ENCODE measurements around the gene APBA3.

APBA3 gene

DNA sequence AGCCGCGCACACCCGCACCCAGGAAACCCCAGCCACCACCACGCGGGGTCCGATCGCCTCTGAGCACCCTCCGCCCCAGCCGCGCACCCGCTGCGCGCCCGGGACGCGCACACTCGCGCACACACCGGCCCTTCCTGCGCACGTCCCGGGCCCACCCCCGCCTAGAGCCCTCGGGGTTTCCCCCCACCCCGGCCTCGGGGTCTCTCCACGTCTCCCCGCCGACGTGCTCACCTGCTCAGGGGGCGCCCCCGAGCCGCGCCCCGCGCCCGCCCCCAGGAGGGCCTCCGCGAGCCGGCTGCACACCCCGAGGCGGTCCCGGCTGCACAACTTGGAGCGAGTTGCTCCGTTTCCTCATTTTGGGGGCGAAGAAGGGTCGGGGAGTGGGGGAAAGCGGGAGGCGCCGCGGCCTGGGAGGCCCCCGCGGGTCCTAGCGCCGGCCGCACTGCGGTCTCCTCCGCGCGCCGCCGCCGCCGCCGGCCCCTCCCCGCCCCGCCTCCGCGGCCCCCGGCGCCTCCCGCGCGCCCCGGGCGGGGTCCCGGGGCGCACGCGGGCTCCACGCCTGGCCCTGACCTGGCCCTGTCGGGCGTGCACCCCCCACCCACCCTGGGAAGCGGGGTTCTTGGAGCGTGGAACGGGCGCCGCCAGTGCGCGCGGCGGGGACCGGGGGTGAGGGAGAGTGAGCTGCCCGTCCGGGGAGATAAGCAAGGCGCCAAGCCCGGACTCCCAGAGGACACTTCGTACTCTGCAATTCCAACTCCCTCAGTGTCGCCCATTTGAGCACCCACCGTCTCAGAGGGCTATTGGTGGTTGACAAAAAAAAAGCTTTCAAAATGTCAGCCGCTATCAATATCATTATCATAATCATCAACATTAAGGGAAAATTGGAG is 24.7 kb upstream of the APBA3 start, which contains the start of gene MATK:
Gene MATK (minus strand): TSS at position 444 of the 887 bp plus-strand sequence. CDS start 1,246 bp downstream, outside the sequence.
- DNase-seq = no peak

DNA sequence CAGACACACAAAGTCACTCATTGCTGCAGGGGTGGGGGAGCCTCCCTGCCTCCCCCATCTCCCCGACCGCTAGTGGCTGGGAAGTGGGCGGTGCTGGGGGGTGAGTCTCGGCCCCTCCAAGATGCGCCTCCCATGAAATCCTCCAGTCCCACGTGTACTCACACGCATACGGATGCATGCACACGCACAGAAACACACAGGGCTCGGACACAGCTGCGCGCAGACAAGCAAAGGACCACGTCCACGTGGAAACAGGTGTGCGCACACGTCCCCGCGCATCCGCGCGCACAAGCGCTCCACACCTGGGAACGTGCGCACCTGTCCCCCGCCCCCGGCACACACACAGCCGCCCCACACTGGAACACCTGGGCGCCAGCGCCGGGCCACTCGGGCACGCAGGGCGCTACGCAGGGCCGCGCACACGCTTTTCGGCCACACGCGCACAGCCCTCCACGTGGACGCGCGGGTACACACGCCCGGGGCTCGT is 24.0 kb upstream of the APBA3 start:
- no peak for DNase-seq

DNA sequence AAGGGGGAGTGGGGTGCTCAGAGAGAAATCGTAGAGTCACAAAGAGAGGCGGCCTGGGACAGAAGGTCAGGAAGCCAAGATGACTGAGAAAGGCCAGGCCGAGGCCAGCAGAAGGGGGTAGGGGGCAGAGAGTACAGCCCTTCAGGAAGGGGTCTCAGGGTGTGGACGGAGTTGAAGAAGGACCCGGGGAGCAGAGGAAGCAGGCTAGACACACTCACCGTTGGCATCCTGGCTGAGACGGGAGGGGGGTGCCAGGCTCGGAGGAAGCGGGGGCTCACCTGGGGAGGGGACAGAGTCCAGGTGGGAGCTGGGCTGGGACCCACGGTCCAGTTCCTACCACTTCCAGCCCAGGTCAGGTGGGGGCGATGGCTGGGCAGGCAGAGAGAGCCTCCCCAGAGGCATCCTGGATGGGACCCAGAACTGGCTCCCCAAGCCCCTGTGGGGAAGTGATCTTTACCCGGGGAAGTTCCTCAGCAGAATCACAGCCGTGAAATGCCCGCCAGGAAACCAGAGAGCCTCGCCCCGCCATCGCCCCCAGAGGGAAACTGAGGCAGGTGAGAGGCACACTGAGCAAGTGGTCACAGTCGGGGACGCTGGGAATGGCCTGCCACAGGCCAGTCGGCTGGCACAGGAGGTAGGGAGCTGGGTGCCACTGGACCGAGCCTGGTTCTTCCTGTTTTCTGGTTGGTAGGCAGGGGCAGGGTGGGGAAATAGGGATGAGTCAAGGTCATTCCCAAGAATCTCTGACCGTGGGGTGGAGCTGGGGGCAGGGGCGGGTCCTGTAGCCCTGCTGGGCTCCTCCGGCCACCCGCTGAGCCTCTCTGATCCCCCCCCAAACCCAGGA is 23.3 kb upstream of the APBA3 start:
- no peak for DNase-seq

DNA sequence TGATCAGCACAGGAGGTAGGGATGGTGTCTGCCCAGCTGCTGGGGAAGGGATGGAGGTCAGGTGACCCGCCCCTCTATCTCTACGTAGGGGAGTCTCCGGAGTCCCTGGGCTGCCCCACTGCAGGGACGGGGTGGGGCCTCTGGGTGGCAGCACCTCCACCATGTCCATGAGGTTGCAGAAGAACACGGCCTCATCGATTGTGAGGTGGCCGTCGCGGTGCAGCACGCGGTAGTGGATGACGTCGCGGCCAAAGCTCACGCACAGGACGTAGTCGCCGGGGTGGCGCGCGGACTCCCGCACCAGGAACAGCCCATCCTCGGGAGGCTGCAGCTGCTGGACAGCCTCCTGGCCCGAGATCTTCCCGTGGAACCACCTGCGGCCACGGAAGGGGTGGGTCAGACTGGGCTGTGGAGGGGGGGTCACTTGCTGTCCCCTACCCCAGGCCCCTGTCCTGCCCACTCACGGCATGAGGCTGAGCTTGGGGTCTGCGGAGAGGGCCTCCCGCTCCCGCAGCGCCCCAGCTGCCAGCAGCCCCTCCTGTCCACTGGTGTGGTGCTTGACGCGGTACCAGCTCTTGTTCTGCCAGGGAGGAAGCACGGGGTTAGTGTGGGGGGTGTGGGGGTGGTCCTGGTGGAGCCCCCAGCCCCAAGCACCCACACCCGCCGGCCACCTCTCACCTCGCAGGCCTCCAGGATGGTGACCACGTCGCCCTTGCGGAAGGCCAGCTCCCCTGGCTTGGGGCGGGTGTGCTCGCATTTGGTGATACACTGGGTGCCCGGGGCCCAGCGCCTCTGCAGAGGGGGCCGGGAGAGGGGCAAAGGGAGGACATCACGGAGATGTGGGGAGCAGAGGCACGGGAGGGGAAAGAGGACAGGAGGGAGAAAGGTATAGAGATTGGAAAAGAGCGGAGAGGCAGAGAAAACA is 22.4 kb upstream of the APBA3 start:
- peak; percentile 28 for DNase-seq

DNA sequence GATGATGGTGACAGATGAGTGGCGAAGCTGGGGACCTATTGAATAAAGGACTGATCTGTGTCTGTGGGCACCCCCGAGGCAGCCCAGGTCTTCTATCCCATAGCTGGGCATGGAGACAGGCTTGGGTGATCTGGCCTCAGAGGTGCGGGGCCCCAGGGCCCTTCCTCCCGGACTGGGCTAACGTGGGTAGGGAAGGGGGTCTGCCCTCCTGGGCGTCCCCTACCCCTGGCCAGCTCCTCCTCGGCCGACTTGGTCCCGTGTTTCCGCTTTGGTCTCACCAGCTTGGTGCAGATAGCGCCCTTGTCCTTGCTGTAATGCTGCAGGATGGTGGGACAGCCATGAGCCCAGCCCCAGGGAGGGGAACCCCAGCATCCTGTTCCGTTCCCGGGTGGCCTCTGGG is 21.4 kb upstream of the APBA3 start:
- no peak for DNase-seq

DNA sequence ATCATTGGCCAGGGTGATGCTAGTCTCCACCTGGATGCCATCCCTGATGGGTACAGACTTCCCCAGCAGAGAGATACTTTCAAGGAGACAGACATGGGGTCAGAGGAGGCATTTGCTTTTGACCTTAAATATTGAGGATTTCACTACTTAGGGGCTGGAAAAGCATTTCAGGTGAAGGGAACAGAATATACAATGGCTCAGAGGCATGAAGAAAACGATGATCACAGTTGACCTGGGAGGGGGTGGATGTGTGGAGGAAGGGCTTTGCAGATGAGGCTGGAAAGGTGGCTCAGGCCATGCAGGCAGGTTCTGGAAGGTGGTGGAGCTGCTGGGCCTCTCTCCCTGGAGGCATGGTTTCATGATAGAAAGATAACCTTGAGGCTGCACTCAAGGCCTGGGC is 20.8 kb upstream of the APBA3 start:
- DNase-seq = no peak

DNA sequence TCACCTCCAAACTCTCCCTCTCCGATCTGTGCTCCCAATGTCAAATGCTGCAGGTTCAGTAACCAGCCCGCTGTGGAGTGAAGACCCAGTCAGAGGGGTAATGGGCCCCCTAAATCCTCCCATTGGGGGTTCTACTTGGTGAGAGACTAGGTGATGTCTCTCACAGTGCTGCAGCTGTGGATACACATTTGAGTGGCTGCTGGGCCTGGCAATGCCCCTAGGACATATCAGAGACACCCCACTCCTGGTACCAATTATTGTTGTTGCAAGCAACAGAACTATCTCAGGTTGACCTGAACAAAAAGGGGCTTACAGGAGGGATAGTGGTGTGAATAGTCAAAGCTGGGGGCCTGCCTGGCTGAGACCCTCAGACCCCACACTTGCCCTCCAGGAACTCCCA is 20.1 kb upstream of the APBA3 start:
- DNase-seq = no peak

DNA sequence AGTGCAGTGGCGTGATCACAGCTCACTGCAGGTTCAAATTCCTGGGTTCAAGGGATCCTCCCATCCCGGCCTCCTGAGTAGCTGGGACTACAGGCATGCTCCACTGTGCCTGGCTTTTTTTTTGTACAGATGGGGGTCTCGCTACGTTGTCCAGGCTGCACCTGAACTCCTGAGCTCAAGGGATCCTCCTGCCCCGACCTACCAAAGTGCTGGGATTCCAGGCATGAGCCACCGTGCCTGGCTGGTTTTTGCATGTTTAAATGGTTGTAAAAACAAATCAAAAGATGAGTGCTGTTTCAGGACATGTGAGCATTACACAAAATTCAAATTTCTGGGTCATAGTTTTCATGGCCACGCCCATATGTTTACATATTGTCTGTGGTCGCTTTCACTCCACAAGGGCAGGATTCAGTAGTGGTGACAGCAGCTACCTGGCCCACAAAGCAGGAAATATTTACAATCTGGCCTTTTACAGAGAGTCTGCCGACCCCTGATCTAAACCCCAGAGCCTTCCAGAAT is 19.4 kb upstream of the APBA3 start:
- no peak for DNase-seq

DNA sequence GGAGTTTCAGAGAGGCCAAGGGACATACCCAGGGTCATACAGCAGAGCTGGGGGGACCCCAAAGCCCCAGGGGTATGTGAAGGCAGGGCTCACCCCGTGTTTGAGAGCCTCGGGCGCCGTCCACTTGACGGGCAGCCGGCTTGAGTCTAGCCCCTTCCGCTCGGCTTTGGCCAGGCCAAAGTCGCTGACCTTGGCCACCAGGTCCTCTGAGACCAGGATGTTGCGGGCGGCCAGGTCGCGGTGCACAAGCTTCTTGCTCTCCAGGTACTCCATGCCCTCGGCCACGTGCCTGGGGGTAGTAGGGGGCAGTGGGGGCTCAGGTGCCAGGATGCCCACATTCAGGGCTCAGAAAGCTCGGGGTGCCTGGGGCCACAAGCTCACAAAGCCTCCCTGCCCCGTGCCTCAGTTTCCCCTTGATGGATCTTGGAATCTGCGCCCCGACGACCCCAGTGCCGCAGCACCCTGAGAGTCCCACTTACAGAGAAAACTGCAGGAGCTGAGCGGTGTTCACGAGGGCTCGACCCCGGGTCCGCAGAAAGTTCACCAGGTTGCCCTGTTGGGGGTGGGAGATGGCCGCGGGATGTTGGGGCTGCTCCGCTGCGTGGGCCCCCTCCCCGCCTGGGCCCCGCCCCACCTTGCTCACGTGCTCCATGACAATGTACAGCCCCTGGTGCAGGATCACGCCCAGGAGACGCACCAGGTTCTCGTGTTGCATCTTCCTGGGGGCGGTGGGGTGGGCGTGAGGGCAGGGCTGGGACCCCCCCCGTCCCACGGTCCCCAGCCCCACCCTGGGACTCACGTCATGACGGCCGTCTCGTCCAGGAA is 17.6 kb upstream of the APBA3 start:
- no peak for DNase-seq

DNA sequence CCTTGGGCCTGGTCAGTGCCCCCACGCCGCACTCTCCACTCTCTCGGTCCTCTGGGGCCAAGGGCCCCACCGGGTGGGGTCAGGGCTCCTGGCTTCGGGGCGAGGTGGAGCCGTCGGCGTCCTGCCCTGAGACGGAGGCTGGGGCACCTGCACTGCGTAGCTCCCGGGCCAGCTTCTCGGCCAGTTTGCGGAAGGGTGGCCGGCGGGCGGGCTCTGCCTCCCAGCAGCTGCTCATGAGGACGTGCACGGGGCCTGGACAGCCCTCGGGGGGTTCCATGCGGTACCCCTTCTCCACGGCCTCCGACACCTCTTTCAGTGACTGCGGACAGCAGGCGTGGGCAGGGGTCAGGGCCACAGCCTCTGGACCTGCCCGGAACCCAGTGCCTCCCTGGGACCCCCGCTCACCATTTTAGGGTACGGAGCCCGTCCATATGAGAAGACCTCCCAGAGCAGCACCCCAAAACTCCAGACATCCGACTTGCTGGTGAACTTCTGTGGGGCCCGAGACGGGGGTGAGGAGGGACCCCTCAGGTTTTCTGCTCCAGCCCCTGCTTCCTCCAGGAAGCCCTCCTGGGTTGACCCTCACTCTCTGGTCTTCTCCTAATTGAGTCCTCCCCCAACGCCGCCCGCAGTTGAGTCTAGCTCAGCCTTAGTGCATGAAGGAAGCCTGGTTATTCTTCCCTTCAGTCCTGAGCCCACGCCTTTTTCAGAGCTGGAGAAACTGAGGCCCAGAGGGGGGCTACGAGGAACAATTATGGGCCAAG is 16.8 kb upstream of the APBA3 start:
- no peak for DNase-seq

DNA sequence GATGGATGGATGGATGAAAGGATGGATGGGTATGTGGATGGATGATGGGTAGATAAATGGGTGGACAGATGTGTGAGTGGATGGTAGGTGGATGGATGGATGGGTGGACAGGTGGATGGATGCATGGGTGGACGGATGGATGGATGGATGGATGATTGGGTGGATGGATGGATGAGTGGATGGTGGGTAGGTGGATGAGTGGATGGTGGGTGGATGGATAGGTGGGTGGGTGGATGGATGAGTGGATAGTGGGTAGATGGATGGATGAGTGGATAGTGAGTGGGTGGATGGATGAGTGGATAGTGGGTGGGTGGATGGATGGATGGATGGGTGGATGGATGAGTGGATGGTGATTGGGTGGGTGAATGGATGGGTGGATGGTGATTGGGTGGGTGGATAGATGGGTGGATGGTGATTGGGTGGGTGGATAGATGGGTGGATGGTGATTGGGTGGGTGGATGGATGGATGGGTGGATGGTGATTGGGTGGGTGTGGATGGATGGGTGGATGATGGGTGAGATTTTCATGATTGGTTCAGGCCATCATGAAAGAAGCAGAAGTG is 15.1 kb upstream of the APBA3 start:
- no peak for DNase-seq

DNA sequence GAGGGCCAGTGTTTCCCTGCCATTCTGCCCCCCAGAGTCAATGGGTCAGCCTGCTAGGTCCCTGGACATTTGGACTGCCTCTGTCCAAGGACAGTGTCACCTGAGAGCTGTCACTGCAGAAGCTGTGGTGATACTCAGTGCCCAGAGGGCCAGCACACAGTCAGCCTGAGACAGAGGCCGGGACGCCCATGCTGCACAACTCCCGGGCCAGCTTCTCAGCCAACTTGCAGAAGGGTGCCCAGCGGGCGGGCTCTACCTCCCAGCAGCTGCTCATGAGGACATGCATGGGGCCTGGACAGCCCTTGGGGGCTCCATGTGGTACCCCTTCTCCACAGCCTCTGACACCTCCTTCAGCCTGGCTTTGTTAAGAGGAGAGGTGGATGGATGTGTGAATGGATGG is 14.3 kb upstream of the APBA3 start:
- DNase-seq = no peak

DNA sequence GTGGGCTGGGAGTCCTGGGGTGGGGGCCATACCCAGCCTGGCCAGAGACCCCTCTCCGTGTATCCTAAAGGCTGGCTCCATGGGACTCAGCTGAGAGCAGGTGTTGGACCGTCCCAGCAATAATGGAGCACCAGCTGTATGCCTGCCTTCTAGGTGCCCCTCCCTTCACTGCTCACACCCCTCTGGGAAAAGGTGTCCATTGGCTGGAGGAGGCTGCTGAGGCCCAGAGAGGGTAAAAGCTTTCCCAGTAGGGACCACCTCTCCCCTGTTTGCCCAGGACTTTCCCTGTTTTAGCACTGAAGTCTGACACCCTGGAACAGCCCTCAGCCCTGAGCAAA is 13.9 kb upstream of the APBA3 start:
- DNase-seq = no peak

DNA sequence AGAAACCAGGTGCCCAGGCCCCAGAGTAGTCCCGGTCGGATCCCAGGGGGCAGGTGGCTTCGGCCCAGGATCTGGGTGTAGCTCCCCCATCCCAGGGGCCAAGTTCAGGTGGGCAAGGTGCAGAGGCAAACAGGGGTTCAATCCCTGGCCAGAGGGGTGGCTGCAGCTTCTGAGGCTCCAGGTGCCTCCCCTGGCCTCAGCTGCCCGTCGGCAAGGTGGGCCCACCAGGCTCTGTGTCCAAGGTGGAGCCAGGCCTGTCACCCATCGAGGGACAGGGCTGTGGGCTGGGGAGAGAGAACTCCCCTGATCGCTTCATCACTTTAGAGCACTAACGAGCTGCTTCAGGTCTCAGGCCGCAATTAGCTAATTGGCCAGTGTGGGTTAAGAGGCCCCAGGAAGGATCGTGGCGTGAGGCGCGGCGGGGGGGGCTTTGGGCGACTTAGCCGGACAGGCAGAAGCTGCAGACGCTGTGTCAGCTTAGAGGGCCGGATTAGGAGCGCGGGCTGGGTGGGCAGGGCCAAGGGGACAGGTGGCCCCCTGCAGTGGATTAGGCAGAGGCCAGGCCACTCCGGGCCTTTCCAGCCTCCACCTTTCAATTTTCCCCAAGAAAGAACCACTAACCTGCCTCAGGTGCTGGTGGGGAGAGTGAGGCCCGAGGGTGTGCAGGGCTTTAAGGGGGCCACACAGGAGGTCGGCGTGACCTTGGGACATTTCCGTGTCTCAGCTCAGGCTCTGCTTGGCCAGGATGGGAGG is 13.3 kb upstream of the APBA3 start:
- no peak for DNase-seq

DNA sequence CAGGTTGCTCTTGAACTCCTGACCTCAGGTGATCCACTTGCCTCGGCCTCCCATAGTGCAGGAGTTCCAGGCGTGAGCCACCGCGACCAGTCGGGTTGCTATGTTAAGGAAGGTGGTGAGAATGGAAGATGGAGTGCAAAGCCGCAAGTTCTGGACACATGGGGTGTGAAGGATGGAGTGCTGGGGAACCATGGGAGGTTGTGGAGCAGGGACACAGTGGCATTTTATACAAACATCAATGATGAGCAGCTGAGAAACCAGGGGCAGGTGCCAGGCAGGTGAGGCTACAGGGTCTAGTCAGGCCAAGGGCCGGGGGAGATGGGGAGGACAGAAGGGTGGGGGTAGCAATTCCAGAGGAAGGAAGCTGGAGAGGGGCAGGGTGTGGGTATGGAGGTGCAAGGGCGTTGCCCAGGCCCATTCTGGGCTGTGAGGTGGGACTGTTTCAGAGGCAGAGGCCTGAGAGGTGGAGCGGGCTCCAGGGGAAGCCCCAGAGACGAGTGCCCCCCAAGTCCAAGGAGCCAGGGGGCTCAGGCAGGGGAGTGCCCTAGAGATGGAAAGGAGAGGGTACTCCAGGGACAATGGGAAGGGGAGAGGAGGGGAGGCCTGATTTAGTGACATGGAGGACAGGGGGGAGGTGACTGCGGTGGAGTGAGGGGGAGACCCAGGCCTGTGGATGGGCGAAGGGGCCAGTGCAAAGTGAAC is 12.5 kb upstream of the APBA3 start:
- no peak for DNase-seq

DNA sequence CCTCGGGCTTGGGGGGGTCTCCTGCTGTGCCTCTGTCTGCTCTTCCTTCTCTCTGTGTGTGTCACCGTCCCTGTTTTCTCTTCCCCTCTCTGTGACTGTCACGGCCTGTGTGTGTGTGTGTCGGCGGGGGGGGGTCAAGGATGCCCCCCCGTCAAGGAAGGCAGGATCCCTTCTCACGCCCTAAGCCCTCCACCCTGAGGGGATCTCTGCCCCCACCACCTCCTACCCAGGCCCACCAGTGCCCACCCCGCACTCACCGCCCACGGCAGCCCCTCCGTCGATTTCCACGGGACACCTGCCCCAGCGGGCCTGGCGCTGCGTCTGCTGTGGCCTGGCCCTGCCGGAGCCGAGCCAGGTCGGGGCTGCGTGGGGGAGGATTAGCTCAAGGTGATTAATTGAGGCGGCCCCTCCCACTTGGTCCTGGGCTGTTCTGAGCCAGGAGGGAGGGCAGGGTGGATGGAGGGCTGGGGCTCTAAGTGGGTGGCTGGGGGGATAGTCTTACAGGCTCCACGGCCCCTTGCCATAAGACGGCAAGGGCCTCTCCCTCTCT is 10.5 kb upstream of the APBA3 start, which contains the start of gene RAX2:
Gene RAX2 (minus strand): TSS at position 323 of the 550 bp plus-strand sequence. CDS start 486 bp downstream, outside the sequence.
- no peak for DNase-seq

DNA sequence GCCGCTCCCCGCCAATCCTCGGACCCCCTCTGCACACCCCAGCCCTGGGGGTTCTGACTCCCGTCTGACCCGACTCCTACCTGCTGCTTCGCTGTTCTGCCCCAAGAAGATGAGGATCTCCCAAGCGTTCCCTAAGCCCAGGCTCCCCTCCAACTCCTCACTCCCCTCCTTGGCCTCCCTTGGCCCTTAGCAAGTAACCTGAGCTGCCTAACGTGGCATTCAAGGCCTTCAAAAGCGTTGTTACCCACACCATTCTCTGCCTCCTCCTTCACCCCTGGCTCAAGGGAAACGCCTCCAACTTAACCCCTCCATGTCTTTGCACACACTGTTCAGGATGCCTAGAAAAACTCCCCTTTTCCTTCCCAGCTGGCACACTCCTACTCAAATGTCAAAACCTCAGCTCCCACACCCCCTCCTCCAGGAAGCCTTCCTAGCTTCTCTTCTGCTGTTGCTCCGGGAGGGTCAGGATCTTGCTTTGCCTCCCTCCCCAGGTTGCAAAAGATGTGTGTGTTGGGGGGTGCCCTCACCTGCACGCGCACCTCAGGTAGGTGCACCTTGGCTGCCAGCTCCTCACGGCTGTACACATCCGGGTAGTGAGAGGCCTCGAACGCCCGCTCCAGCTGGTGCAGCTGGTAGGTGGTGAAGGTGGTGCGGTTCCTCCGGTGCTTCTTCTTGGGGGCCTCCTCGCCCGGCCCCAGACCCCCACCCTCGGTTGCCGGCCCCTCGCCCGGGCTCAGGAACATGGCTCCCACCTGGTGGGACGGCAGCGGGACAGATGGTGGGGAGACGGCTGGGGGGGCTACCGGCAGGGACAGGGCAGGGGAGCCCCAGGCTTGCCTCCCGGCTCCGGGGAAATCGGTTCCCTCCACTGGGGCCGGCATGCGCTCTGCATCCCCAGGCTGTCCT is 9.8 kb upstream of the APBA3 start:
- no peak for DNase-seq
